ENCODE data around the gene MED9.
"Not testable (repeated sequence)": the region's sequence is repeated elsewhere in the genome, so short reads cannot be mapped to it uniquely, and the experiment has no call there.

MED9 gene

GRCh38 chr17:17455173-17455572 is 21.6 kb upstream of the MED9 start:
- no peak for DNase-seq (ENCODE audit: low read depth in 3 of 3)

DNA sequence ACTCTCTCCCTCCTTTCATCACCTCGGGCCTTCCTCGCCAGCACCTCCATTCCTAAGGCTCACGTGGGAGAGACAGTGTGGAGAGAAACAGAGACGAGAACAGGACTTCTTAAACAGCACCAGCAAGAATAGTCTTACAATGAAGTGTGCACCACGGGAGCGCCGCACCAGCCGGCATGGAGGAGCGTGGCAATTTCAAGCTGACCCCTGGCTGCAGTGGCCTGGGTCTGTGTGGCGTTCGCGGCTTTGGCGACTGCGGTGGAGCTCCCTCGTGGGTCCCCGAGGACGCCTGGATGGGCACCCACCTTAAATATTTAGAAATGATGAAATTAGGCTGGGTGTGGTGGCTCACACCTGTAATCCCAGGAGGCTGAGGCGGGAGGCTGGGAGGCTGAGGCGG is 20.5 kb upstream of the MED9 start:
- DNase-seq (ENCODE audit: low read depth in 3 of 3): no peak

GRCh38 chr17:17457680-17458079 is 19.1 kb upstream of the MED9 start:
- DNase-seq (ENCODE audit: low read depth in 3 of 3): no peak

DNA sequence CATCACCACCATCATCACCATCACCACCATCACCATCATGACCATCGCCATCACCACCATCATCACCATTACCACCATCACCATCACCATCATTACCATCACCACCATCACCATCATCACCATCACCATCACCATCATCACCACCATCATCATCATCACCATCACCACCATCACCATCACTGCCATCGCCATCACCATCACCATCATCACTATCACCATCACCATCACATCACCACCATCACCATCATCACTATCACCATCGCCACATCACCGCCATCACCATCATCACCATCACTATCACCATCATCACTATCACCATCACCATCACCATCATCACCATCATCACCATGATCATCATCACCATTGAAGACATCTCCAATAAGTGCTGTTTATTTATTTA is 16.8 kb upstream of the MED9 start:
- no peak for DNase-seq (ENCODE audit: low read depth in 3 of 3)

GRCh38 chr17:17462048-17462824 is 14.6 kb upstream of the MED9 start:
- no peak for DNase-seq (ENCODE audit: low read depth in 3 of 3)

- DNase-seq (ENCODE audit: low read depth in 3 of 3): no peak
Measured at GRCh38 chr17:17463821-17464220, 13.0 kb upstream of the MED9 start.

GRCh38 chr17:17465878-17466277 is 10.9 kb upstream of the MED9 start:
- not testable (repeated sequence) for DNase-seq (ENCODE audit: low read depth in 3 of 3)

GRCh38 chr17:17466511-17466910 is 10.3 kb upstream of the MED9 start:
- DNase-seq (ENCODE audit: low read depth in 3 of 3): no peak

GRCh38 chr17:17467016-17467415 is 9.8 kb upstream of the MED9 start:
- DNase-seq (ENCODE audit: low read depth in 3 of 3): no peak

DNA sequence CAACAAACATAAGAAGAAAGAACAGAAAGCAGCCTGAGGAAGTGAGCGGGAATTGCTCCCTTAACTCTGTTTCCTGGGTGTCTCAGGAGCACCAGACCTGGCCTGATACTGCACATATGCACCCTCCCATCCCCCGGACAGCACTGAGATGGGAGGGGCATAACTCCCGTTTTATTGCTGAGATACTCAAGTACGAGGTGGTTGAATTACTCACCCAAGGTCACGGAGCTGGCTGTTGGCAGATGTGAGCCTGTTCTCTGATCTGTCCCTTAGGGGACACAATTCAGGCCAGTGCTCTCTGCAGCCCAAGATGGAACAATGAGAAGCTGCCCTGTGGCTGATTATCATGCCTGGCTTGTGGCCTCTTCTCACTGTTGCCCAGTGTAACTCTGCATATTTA is 9.1 kb upstream of the MED9 start:
- no peak for DNase-seq (ENCODE audit: low read depth in 3 of 3)

DNA sequence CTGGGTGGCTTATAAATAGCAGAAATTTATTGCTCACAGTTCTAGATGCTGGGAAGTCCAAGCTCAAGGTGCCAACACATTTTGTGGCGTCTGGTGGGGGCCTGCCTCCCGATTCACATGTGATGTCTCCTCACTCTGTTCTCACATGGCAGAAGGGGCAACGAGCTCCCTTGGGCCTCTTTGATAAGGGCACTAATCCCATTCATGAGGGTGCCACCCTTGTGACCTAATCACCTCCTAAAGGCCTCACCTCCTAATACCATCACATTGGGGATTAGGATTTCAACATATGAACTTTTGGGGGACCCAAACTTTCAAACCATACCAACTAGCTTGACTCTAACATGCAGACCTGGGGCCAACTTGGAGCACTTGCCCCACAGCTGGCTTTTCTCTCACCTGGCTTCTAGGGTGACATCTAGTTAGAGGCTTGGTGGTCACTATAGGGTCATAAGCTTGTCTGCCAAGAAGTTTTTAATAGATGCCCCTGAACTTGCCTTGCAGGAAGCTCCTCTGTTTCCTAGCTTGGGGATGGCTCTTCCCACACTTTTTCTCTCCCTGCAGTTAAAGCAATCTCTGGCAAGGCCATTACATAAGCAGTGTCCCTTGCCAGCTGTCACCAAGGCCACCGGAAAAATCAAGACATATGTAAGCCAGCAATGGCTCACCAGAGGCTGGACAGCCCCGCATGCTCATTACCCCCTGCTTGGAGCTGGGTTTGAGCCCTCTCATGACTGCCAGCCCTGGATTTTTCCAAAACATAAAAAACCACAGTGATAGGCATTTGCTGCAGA is 8.4 kb upstream of the MED9 start:
- no peak for DNase-seq (ENCODE audit: low read depth in 3 of 3)

GRCh38 chr17:17469358-17469757 is 7.4 kb upstream of the MED9 start:
- DNase-seq (ENCODE audit: low read depth in 3 of 3): no peak

DNA sequence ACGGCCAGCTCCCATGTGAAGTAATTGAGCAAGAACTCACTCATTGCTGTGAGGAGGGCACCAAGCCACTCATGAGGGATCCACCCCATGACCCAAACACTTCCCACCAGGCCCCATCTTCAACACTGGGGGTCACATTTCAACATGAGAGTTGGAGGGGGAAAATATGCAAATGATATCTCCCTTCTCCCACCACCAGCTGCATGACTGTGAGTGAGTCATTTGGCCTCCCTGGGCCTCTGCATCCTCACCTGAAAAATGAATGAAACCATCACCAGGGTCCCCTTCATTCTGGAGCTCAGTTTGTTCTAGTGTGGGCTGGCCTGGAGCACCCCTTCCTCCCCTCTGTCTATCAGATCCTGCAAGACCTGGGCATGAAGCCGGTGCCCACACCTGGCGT is 6.8 kb upstream of the MED9 start:
- DNase-seq (ENCODE audit: low read depth in 3 of 3): no peak

DNA sequence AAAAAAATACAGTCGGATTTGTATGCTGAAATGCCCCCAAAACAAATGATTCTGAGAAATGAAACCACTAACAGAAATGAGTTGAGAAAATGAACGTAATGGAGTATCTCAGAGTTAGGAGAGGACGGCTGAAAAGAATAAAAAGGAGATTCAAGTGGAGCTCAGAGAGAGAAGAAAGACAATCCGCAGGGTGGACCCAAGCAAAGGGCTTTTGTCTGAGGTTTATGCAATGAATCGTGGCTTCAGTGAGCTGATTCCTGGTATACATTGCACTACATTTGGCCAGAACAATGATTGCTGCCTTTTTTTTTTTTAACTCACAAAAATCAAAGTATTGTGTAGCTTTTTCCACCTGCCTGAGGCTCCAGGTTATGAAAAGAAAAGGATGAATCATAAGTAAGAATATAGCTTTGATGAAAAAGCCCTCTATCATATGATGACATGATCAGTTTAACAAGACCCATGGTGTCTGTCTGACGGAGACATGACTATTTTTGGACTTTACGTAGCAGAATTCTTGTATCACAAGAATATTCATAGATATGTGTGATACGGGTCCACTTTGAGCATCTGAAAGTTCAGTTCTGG is 4.4 kb upstream of the MED9 start:
- no peak for DNase-seq (ENCODE audit: low read depth in 3 of 3)

GRCh38 chr17:17474341-17474740 is 2.5 kb upstream of the MED9 start:
- DNase-seq (ENCODE audit: low read depth in 3 of 3): no peak

GRCh38 chr17:17479209-17479608 is 2.4 kb downstream of the MED9 start:
- no peak for DNase-seq (ENCODE audit: low read depth in 3 of 3)

- DNase-seq (ENCODE audit: low read depth in 3 of 3): no peak
Measured at GRCh38 chr17:17480593-17481148, 3.9 kb downstream of the MED9 start.

GRCh38 chr17:17481860-17482259 is 5.1 kb downstream of the MED9 start:
- no peak for DNase-seq (ENCODE audit: low read depth in 3 of 3)

DNA sequence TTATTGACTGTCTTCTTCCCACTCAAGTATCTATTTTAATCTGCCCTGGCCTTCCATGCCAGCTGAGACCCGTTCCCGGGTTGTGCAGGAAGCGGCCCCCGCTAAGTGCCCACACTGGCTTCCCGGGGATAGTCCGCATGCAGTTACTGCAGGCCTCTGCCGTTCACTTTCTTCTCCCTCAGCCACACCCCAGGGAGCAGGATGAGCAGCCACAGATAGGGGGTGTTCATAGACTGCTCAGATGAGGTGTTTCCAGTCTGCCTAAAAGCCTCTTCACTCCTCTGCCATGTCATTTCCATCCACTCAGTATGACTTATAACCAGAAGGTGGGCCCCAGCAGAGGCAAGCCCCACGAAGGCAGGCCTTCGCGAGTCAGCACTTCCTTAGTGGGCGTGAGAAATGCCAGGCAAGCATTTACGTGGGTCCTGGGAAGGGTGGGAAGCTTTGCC is 7.7 kb downstream of the MED9 start:
- DNase-seq (ENCODE audit: low read depth in 3 of 3): peak; percentile 26 to 55 (median 42)

DNA sequence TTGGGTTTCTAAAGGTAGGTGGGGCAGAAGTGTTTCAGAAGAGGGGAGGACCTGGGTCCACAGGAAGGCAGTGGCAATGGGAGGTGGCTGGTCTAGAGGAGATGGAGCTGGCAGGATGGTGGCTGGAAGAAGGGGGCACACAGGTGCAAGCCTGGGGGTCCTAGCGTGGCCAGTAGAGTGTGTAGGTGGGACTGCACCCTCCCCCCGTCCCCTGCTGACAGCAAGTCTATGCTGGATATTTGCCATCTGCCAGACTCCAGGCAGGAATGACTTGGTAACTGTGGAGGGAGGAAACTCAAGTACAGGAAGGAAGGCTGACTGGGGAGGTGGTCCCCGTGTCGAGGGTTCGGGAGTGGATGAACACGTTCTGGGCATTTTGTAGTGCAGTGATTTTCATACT is 8.6 kb downstream of the MED9 start:
- DNase-seq (ENCODE audit: low read depth in 3 of 3): no peak

GRCh38 chr17:17486416-17486815 is 9.6 kb downstream of the MED9 start:
- DNase-seq (ENCODE audit: low read depth in 3 of 3): not testable (repeated sequence)

DNA sequence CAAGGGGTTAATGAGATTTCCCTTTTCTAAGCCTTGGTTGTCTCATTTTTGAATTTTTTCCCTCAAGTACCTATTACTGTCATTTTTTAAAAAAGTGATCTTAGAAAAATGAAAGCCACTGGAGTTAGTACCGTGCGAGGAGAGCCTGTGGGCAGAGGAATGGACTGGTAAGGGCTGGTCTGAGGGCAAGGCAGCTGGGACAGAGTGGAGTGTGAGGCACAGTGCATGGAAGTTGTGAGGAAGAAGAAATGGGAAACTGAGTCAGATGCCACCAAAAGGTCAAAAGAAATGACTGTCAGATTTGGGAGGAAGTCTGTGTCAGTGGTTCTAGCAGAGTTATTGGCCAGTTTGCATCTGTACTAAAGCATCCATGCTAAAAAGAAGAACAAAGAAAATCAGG is 11.2 kb downstream of the MED9 start:
- DNase-seq (ENCODE audit: low read depth in 3 of 3): no peak
